H1 (cell line): ENCODE measurements around the gene TNN. TPM values are rescaled to one million over a fixed set of nuclear protein-coding genes. Genes with fewer than 3 reads are reported as not detected.

Experiments
- CTCF ChIA-PET: fragments of 300-600 bp; sonication (Branson Sonifier 250); formaldehyde crosslinking; loops from one replicate; lab custom pipeline; 2021; ENCODE audit not compliant: partially characterized antibody; lab: Charles Lee
- POLR2A ChIA-PET: fragments of 300-600 bp; sonication (Branson Sonifier 250); formaldehyde crosslinking; loops from one replicate; lab custom pipeline; 2021; ENCODE audit warnings: inconsistent platforms; ENCODE audit not compliant: partially characterized antibody; lab: Charles Lee
- DNase-seq, 2 experiments: peaks; one replicate each; pipeline versions ENCODE4 v3.0.0 to v3.0.0-alpha.2; 2010 to 2022; ENCODE audit warnings: low spot score in 2 of 2, low read depth in 1 of 2, mixed read lengths in 1 of 2
- FAIRE-seq: peaks from 2 replicates; lab custom pipeline; 2011; peaks lifted over from hg19 to GRCh38; lab: Jason Lieb, UNC
- H2AFZ ChIP-seq: 2 replicates; pipeline ENCODE4 v1.8.1; 2012; ENCODE audit warnings: low read length, inconsistent platforms
- H2AK5ac ChIP-seq: 2 replicates; pipeline ENCODE4 v1.6.1; 2013; ENCODE audit warnings: low read depth, low read length
- H2BK120ac ChIP-seq: replicated peaks from 2 replicates; pipeline ENCODE3; 2013; ENCODE audit warnings: low read depth, low read length, inconsistent platforms
- H2BK12ac ChIP-seq: 2 replicates; pipeline ENCODE4 v1.6.1; 2013; ENCODE audit warnings: low read depth, low read length
- H2BK15ac ChIP-seq: 2 replicates; pipeline ENCODE4 v1.6.1; 2013; ENCODE audit warnings: low read length
- H2BK20ac ChIP-seq: 2 replicates; pipeline ENCODE4 v1.6.1; 2013; ENCODE audit warnings: low read length
- H2BK5ac ChIP-seq: 2 replicates; pipeline ENCODE4 v1.6.1; 2013; ENCODE audit warnings: low read depth, low read length
- H3K14ac ChIP-seq: 2 replicates; pipeline ENCODE4 v1.6.1; 2013; ENCODE audit warnings: inconsistent platforms; ENCODE audit not compliant: insufficient read length
- H3K18ac ChIP-seq: 2 replicates; pipeline ENCODE4 v1.6.1; 2013; ENCODE audit warnings: low read length; ENCODE audit errors: extremely low read depth
- H3K23ac ChIP-seq: 2 replicates; pipeline ENCODE4 v1.6.1; 2013; ENCODE audit warnings: inconsistent platforms; ENCODE audit not compliant: insufficient read length
- H3K23me2 ChIP-seq: 2 replicates; pipeline ENCODE4 v1.6.1; 2013; ENCODE audit warnings: low read depth, low read length
- H3K27ac ChIP-seq: 2 replicates; pipeline ENCODE4 v1.6.1; 2011; ENCODE audit warnings: low read depth, low read length, inconsistent platforms
- H3K27me3 ChIP-seq, 4 experiments: replicated peaks in 1 of 4; 1 replicate in 1 of 4; 2 replicates in 3 of 4; pipeline versions ENCODE4 v1.6.1 to v1.8.1; 2011 to 2013; ENCODE audit warnings: low read length in 3 of 4, mild to moderate bottlenecking in 3 of 4, inconsistent platforms in 2 of 4, mixed read lengths in 2 of 4, moderate library complexity in 1 of 4; ENCODE audit not compliant: control insufficient read depth in 3 of 4, insufficient read depth in 3 of 4; ENCODE audit errors: extremely low read depth in 1 of 4
- H3K36me3 ChIP-seq, 4 experiments: 2 replicates each; pipeline versions ENCODE4 v1.6.1 to v1.8.1; 2011 to 2013; ENCODE audit warnings: mild to moderate bottlenecking in 4 of 4, low read length in 3 of 4, moderate library complexity in 2 of 4, control low read depth in 1 of 4, inconsistent platforms in 1 of 4; ENCODE audit not compliant: insufficient read depth in 4 of 4, control insufficient read depth in 2 of 4
- H3K4ac ChIP-seq: replicated peaks from 2 replicates; pipeline ENCODE3; 2013; ENCODE audit warnings: low read length, low read depth, mixed read lengths, inconsistent platforms; ENCODE audit not compliant: insufficient read length
- H3K4me1 ChIP-seq, 4 experiments: replicated peaks in 1 of 4; 1 replicate in 1 of 4; 2 replicates in 3 of 4; pipeline versions ENCODE4 v1.6.1 to v1.8.1; 2011 to 2013; ENCODE audit warnings: low read length in 3 of 4, inconsistent platforms in 2 of 4, mixed read lengths in 1 of 4; ENCODE audit not compliant: insufficient read depth in 4 of 4, control insufficient read depth in 3 of 4
- H3K4me2 ChIP-seq, 2 experiments: 2 replicates each; pipeline versions ENCODE4 v1.6.1 to v1.8.1; 2011 to 2013; ENCODE audit warnings: low read depth in 2 of 2, low read length in 2 of 2, control low read depth in 1 of 2, inconsistent platforms in 1 of 2, mild to moderate bottlenecking in 1 of 2; ENCODE audit not compliant: insufficient read depth in 1 of 2
- H3K4me3 ChIP-seq, 4 experiments: fragments of 200-600, 300-600 bp in 1 of 4; sonication (generic), shearing (Covaris generic), sonication (Bioruptor Twin) in 1 of 4; 2 replicates each; pipeline versions ENCODE4 v1.5.1 to v1.8.1; 2011 to 2016; ENCODE audit warnings: low read length in 4 of 4, low read depth in 3 of 4, control low read depth in 2 of 4, inconsistent platforms in 2 of 4, mild to moderate bottlenecking in 2 of 4, mixed read lengths in 1 of 4, moderate library complexity in 1 of 4; ENCODE audit not compliant: insufficient read depth in 2 of 4; ENCODE audit errors: extremely low read depth in 1 of 4
- H3K56ac ChIP-seq: replicated peaks from 2 replicates; pipeline ENCODE3; 2013; ENCODE audit warnings: low read depth, mild to moderate bottlenecking, mixed read lengths, low read length, inconsistent platforms; ENCODE audit not compliant: insufficient read length
- H3K79me1 ChIP-seq: 2 replicates; pipeline ENCODE4 v1.6.1; 2013; ENCODE audit warnings: low read depth, low read length, control low read depth
- H3K79me2 ChIP-seq, 2 experiments: 2 replicates each; pipeline versions ENCODE4 v1.6.1 to v1.8.1; 2012 to 2013; ENCODE audit warnings: low read length in 2 of 2, mild to moderate bottlenecking in 2 of 2, inconsistent platforms in 1 of 2; ENCODE audit not compliant: insufficient read depth in 2 of 2, control insufficient read depth in 1 of 2
- H3K9ac ChIP-seq, 4 experiments: replicated peaks in 1 of 4; 1 replicate in 1 of 4; 2 replicates in 3 of 4; pipeline versions ENCODE4 v1.6.1 to v1.8.1; 2011 to 2013; ENCODE audit warnings: low read depth in 3 of 4, low read length in 3 of 4, control low read depth in 2 of 4, mild to moderate bottlenecking in 2 of 4, moderate library complexity in 2 of 4, inconsistent platforms in 1 of 4; ENCODE audit errors: extremely low read depth in 1 of 4
- H3K9me3 ChIP-seq, 2 experiments: 2 replicates each; pipeline versions ENCODE4 v1.6.1 to v1.8.1; 2012 to 2013; ENCODE audit warnings: mild to moderate bottlenecking in 2 of 2, moderate library complexity in 2 of 2, control low read depth in 1 of 2, inconsistent platforms in 1 of 2, low read depth in 1 of 2, low read length in 1 of 2, mixed read lengths in 1 of 2; ENCODE audit not compliant: insufficient read depth in 2 of 2
- H4K20me1 ChIP-seq, 2 experiments: replicated peaks in 1 of 2; 2 replicates each; pipeline versions ENCODE3 to v1.8.1; 2011 to 2013; ENCODE audit warnings: inconsistent platforms in 2 of 2, low read length in 2 of 2, mild to moderate bottlenecking in 1 of 2; ENCODE audit not compliant: insufficient read depth in 2 of 2, control insufficient read depth in 1 of 2
- H4K5ac ChIP-seq: 2 replicates; pipeline ENCODE4 v1.6.1; 2013; ENCODE audit warnings: low read length, low read depth, mixed read lengths, inconsistent platforms; ENCODE audit not compliant: insufficient read length
- H4K8ac ChIP-seq: 2 replicates; pipeline ENCODE4 v1.8.0; 2013; ENCODE audit warnings: mild to moderate bottlenecking, moderate library complexity, low read length, inconsistent platforms; ENCODE audit not compliant: insufficient read depth; ENCODE audit errors: extremely low read depth
- H4K91ac ChIP-seq: replicated peaks from 2 replicates; pipeline ENCODE3; 2013; ENCODE audit warnings: low read length, mixed read lengths, inconsistent platforms; ENCODE audit not compliant: insufficient read length
- CEBPB ChIP-seq: IDR thresholded peaks from 2 replicates; pipeline ENCODE4 v1.6.1; 2012; ENCODE audit warnings: low read depth, low read length
- EP300 ChIP-seq, 2 experiments: IDR thresholded peaks; 1 replicate in 1 of 2; 2 replicates in 1 of 2; pipeline ENCODE4 v1.6.1; 2011 to 2012; ENCODE audit warnings: low read depth in 2 of 2, low read length in 2 of 2, mild to moderate bottlenecking in 2 of 2, borderline replicate concordance in 1 of 2, inconsistent platforms in 1 of 2, moderate library complexity in 1 of 2
- FOSL1 ChIP-seq: IDR thresholded peaks from 2 replicates; pipeline ENCODE4 v1.6.1; 2011; ENCODE audit warnings: mild to moderate bottlenecking, low read depth, low read length, moderate library complexity; ENCODE audit not compliant: insufficient read depth
- NANOG ChIP-seq: IDR thresholded peaks from 2 replicates; pipeline ENCODE4 v1.6.1; 2011; ENCODE audit warnings: low read length, low read depth, mild to moderate bottlenecking, inconsistent platforms; ENCODE audit not compliant: insufficient read depth, poor library complexity, severe bottlenecking
- RAD21 ChIP-seq, 2 experiments: IDR thresholded peaks in 1 of 2; conservative IDR thresholded peaks in 1 of 2; 2 replicates each; pipeline ENCODE4 v1.6.1; 2011; ENCODE audit warnings: low read depth in 2 of 2, low read length in 2 of 2, improper control_type of control experiment in 1 of 2, inconsistent platforms in 1 of 2, mild to moderate bottlenecking in 1 of 2, moderate library complexity in 1 of 2
- SRF ChIP-seq: IDR thresholded peaks from 2 replicates; pipeline ENCODE4 v1.6.1; 2011; ENCODE audit warnings: mild to moderate bottlenecking, low read depth, low read length, moderate library complexity
- SUZ12 ChIP-seq: fragments of 200-600 bp; sonication (generic); IDR thresholded peaks from 2 replicates; pipeline ENCODE4 v1.6.1; 2012; ENCODE audit warnings: mild to moderate bottlenecking, inconsistent platforms, low read length, moderate library complexity, mixed read lengths
- TAF1 ChIP-seq: IDR thresholded peaks from 2 replicates; pipeline ENCODE4 v1.6.1; 2011; ENCODE audit warnings: mild to moderate bottlenecking, low read depth, low read length
- TEAD4 ChIP-seq: IDR thresholded peaks from 2 replicates; pipeline ENCODE4 v1.6.1; 2012; ENCODE audit warnings: low read depth, low read length, inconsistent platforms, mixed read lengths
- WGBS, 2 experiments: shearing (Covaris generic) in 1 of 2; methylation state at CpG; one replicate each; pipeline versions ENCODE4 v1.1.6 to v1.1.7; 2013 to 2015; ENCODE audit warnings: low lambda C conversion rate in 2 of 2, mixed read lengths in 2 of 2, inconsistent platforms in 1 of 2, low coverage in 1 of 2, missing lambda C conversion rate in 1 of 2; ENCODE audit not compliant: insufficient replicate concordance in 2 of 2, insufficient coverage in 1 of 2, insufficient read length in 1 of 2; ENCODE audit errors: extremely low coverage in 1 of 2, missing lambda C conversion rate in 1 of 2; 5-methylcytosine and 5-hydroxymethylcytosine counted together
- polyA plus RNA-seq, 7 experiments: library from polyadenylated mRNA; depleted of rRNA in 3 of 7; stranded (reverse) in 5 of 7; unstranded in 2 of 7; fragments of >200 nt in 5 of 7; fragments of 200-250 nt in 2 of 7; gene quantifications; 1 replicate in 5 of 7; 2 replicates in 1 of 7; 4 replicates in 1 of 7; pipeline versions ENCODE4 v1.2.1 to v1.2.3, GENCODE V29; 2011 to 2013; ENCODE audit warnings: missing spikeins in 2 of 7, mixed read lengths in 2 of 7
- total RNA-seq: library from RNA; stranded (reverse); fragmentation: NEBNext Ultra II Directional; extraction: Animal tissue kit (Norgen Biotek cat#: 25700); gene quantifications from 2 replicates; pipeline ENCODE4 v1.2.1, GENCODE V29; 2021

Gene TNN
- total and polyA plus RNA-seq, 2 of the 8 experiments (the other 6 are each of a cell fraction or from before 2014, with no cell fraction given): 0.21 to 0.30 TPM

- Histone ChIP-seq H4K8ac (0 out of 2 replicates have a peak overlapping the region, but pooled peaks have one; percentile 39), H3K79me2 (no peaks in the 10 kb centered on the region), H3K14ac (no peak overlapping the region), H3K9me3 (no peaks in the 10 kb centered on the region), H3K23me2 (no peaks in the 10 kb centered on the region; the same call in 1 of the 2 replicates), H4K20me1 (no peaks in the 10 kb centered on the region), H3K23ac (no peak overlapping the region), H3K27me3 (peaks cover 0 to 2% (median 0%) of the 10 kb centered on the region in 4 experiments; a peak in 3 of 7 replicates), H2BK12ac (0 out of 2 replicates have a peak overlapping the region, but pooled peaks have one; percentile 0), H3K27ac (no peak overlapping the region), H2BK15ac (no peak overlapping the region), H3K4me2 (peak overlapping the region in 1 of 2 experiments; percentile 51; a peak in 3 of 4 replicates), H2AK5ac (no peak overlapping the region), H3K4me1 (peaks cover 0 to 4% (median 2%) of the 10 kb centered on the region in 4 experiments; a peak in 3 of 7 replicates), H3K36me3 (no peaks in the 10 kb centered on the region), H4K91ac (peak overlapping the region; percentile 36), H3K4me3 (peak overlapping the region in 1 of 4 experiments; percentile 34; a peak in 1 of 8 replicates), H2BK120ac (no peak overlapping the region), H2BK20ac (no peak overlapping the region), H3K9ac (no peak overlapping the region), H3K4ac (no peak overlapping the region), H2BK5ac (no peak overlapping the region), H3K56ac (no peak overlapping the region), H3K18ac (no peak overlapping the region), H2AFZ (peak overlapping the region; percentile 91; the same call in 1 of the 2 replicates), H4K5ac (no peak overlapping the region), H3K79me1 (no peaks in the 10 kb centered on the region)
- ChIA-PET CTCF (interaction anchor here (0.5 to 11.9 kb wide), 37 partner anchors 9 to 750 kb away, joined by 3 to 260 read pairs (median 5); no protein-coding TSS in a partner anchor), POLR2A (interaction anchor here (0.9 to 1.3 kb wide), 3 partner anchors 11 to 16 kb away, joined by 3 to 4 read pairs (median 3); no protein-coding TSS in a partner anchor)
- whole genome bisulfite sequencing, 2 experiments: 38% methylated on average over 20 of the region's 21 CpGs; no CpG with 5 or more reads in 1 of the 2 experiments
- DNase-seq (peak; percentile 61 to 95), FAIRE-seq (no peak)
- TF ChIP-seq SUZ12 (no peak), RAD21 (IDR thresholded peaks at IDR 0.05 in 1 of 2, conservative IDR thresholded peaks at IDR 0.05 in 1 of 2; ENCODE audit: low read depth in 2 of 2, low read length in 2 of 2) (peak; percentile 45 to 62), TAF1 (0 out of 2 replicates have a peak, but pooled peaks have one; percentile 37), SRF (no peak), TEAD4 (no peak), CEBPB (no peak), NANOG (no peak), EP300 (IDR thresholded peaks at IDR 0.05; ENCODE audit: borderline replicate concordance in 1 of 2, low read depth in 2 of 2, low read length in 2 of 2) (0 out of 3 replicates have a peak, but pooled peaks of 1 of the 2 experiments have one; percentile 3), FOSL1 (no peak)
Observed at GRCh38 chr1:175146529-175147213, 79.0 kb downstream of the TNN start.
